Epithelial cell of esophagus (primary cell): ENCODE results near the gene DNMT1.
A peak's percentile ranks its signal among the peaks of the same experiment; 100 is the strongest.

Source experiments
- DNase-seq: peaks from one replicate; pipeline ENCODE4 v3.0.0; 2010; ENCODE audit warnings: low read depth
- H3K4me3 ChIP-seq: 2 replicates; pipeline ENCODE4 v1.5.1; 2011; ENCODE audit warnings: mild to moderate bottlenecking, low read length, control low read depth
- TF ChIP-seq, protein P1 (sequence below): IDR thresholded peaks from 2 replicates; pipeline ENCODE4 v1.5.1; 2011; ENCODE audit warnings: low read depth, mild to moderate bottlenecking, low read length, control low read depth, inconsistent platforms; ENCODE audit not compliant: insufficient read depth; ENCODE audit errors: missing control alignments

Gene DNMT1

DNA sequence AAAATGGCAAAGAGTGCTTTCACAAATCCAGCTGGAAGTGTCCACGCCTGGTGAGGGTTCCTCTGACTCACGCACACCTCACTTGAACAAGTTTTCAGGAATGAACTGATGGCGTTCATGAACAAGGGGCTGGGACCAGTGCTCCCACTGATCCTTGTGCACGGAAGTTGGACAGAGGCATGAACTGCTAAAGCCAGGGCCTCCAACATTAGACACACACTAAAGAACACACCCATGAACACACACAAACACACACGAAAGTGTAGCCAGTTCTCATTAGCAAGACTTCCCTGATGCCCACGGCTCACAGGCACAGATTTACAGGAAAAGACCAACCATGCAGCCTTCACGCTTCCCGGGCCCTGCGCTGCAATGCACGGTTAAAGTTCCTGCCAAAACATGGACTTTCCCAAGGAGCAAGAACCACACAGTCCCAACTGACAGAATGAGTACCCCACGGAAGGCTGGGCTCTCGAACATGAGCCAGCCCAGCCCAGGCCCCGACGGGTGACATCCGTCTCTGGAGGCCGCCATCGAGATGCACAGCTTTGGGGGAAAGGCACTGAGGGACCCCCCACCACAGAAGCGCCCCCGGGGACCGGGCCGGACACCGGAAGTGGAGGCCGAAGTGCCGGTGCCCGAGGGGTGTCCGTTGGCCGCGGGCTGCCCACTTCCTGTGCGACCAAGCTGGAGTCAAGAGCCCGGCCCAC, 808 bp downstream of the DNMT1 start:
- TF ChIP-seq, protein P1, sequence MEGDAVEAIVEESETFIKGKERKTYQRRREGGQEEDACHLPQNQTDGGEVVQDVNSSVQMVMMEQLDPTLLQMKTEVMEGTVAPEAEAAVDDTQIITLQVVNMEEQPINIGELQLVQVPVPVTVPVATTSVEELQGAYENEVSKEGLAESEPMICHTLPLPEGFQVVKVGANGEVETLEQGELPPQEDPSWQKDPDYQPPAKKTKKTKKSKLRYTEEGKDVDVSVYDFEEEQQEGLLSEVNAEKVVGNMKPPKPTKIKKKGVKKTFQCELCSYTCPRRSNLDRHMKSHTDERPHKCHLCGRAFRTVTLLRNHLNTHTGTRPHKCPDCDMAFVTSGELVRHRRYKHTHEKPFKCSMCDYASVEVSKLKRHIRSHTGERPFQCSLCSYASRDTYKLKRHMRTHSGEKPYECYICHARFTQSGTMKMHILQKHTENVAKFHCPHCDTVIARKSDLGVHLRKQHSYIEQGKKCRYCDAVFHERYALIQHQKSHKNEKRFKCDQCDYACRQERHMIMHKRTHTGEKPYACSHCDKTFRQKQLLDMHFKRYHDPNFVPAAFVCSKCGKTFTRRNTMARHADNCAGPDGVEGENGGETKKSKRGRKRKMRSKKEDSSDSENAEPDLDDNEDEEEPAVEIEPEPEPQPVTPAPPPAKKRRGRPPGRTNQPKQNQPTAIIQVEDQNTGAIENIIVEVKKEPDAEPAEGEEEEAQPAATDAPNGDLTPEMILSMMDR: no peak
- DNase-seq: peak; percentile 78
- peak overlapping the region; percentile 85 for H3K4me3 ChIP-seq

- H3K4me3 ChIP-seq: no peak overlapping the region
- TF ChIP-seq, protein P1: no peak
- DNase-seq: no peak
Observed at GRCh38 chr19:10192922-10193321, 1.8 kb downstream of the DNMT1 start.

GRCh38 chr19:10191347-10191746, 3.4 kb downstream of the DNMT1 start:
- no peak for DNase-seq
- TF ChIP-seq, protein P1: no peak
- H3K4me3 ChIP-seq: no peak overlapping the region

DNA sequence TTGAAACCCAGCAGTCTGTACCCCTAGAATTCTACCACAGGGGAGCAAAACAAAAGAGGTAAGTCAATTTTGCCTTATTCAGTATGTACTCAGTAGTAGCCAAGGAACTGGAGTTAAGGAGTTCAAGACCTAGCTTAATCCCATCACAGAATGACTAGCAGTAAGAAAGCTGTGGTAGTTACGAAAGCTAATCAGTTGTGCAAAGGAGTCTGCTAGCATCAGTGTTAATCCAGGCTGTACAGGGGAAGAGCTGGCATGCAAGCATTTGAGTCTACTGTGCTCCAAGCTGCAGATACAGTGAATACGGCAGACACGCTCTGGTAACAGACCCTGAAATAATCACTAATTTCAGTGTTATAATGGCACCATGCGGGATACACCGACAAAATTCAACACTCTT, 4.7 kb downstream of the DNMT1 start:
- H3K4me3 ChIP-seq: no peak overlapping the region
- no peak for DNase-seq
- TF ChIP-seq, protein P1: no peak

GRCh38 chr19:10189616-10190015, 5.1 kb downstream of the DNMT1 start:
- TF ChIP-seq, protein P1: no peak
- H3K4me3 ChIP-seq: no peak overlapping the region
- DNase-seq: no peak

- DNase-seq: no peak
- H3K4me3 ChIP-seq: no peak overlapping the region
- TF ChIP-seq, protein P1: no peak
Observed at GRCh38 chr19:10187315-10187714, 7.4 kb downstream of the DNMT1 start.

DNA sequence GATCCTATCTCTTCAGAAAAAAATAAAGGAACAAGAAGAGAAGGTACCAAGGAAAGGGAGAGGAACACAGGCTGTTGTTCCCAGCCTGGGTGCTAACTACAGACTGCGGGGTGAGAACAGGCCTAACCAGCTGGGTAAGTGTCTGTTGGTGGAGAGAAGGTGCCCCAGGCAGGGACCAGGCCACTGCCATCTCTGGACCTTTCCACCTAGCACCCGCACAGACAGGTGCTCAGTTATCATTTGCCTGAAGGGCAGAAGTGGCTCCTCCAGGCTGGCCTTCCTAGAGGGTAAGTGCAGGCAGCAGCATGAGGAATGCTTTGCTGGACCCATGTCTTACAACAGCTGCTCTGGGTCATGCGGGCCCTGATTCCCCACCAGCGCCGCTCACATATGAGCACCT, 10.1 kb downstream of the DNMT1 start:
- H3K4me3 ChIP-seq: no peak overlapping the region
- TF ChIP-seq, protein P1: no peak
- peak; percentile 61 for DNase-seq
